ENCODE data around the gene RASGRP3. TPM values are rescaled to one million over a fixed set of nuclear protein-coding genes. Genes with fewer than 3 reads are reported as not detected.

Gene RASGRP3
- total and polyA plus RNA-seq, 2 of the 13 experiments (the other 11 are each of a cell fraction or from before 2014, with no cell fraction given): 0.01 TPM; not detected in 1

DNA sequence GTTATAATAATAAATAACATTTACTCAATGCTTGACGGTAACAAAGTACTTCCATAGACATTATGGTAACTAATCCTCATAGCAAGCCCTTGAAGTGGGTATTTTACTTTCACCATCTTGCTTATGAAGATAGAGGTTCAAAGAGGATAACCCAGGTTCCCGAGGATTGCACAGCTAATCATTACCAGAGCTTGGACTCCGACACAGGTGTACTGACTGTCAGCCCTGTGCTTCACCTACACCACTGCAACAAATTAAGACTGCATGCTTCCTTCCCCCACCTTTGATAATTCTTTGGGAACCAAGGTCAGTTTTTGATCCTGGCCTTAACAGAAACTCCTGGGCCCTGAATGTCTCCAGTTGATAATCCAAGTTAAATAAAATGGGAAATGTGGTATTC, 73.8 kb downstream of the RASGRP3 start:
- H3K36me3 ChIP-seq (replicated peaks in 1 of 2; ENCODE audit: control insufficient read depth in 1 of 2, insufficient read depth in 2 of 2, low read length in 2 of 2): no peaks in the 10 kb centered on the region
- H3K9ac ChIP-seq (ENCODE audit: insufficient read depth, low read depth, low read length): no peak overlapping the region
- no peak for DNase-seq (ENCODE audit: low spot score)
- ATAC-seq: peak; percentile 57; the same call in 2 of the 3 replicates
- peaks cover 10% of the 10 kb centered on the region for H3K4me1 ChIP-seq (ENCODE audit: insufficient read depth, low read length)
- ChIA-PET CTCF (ENCODE audit: low intra/inter-chr PET ratio, low total read pairs) (no interaction called here), POLR2A (no interaction called here)
- no peak overlapping the region for H3K4me2 ChIP-seq (ENCODE audit: low read depth, low read length)
- intact Hi-C loops (cut with micrococcal nuclease; ENCODE audit: unreplicated experiment): no loop called here
- H3K9me3 ChIP-seq (ENCODE audit: low read length): no peaks in the 10 kb centered on the region
- no peaks in the 10 kb centered on the region for H4K20me1 ChIP-seq (ENCODE audit: insufficient read depth, low read length)
- H3K4me3 ChIP-seq (replicated peaks in 1 of 3; ENCODE audit: insufficient read depth in 1 of 3, low read depth in 2 of 3, low read length in 3 of 3): no peak overlapping the region
- no peaks in the 10 kb centered on the region for H3K27me3 ChIP-seq (ENCODE audit: control insufficient read depth in 1 of 2, insufficient read depth in 2 of 2, low read length in 2 of 2)
- 2% methylated on average over 3 of the region's 3 CpGs for WGBS (ENCODE audit: low lambda C conversion rate)
- no peak overlapping the region for H2AFZ ChIP-seq (ENCODE audit: low read length)
- H3K79me2 ChIP-seq (ENCODE audit: insufficient read depth, low read length): no peaks in the 10 kb centered on the region
- H3K27ac ChIP-seq (ENCODE audit: extremely low read length, insufficient read depth, low read length): no peak overlapping the region
- in situ Hi-C loops (cut with HindIII; ENCODE audit: extremely low pct_ligation_motif_present, low pct_unique_long_range_greater_than_20kb): no loop called here
- no peak for FAIRE-seq
- BruUV-seq (replicated peaks): no TSS peak
- TF ChIP-seq PHF5A (CRISPR knock-in tag; IDR thresholded peaks at IDR 0.05; ENCODE audit: low read depth, unreplicated experiment) (no peak), ZNF547 (CRISPR knock-in tag; IDR thresholded peaks at IDR 0.05) (no peak), AKNA (CRISPR knock-in tag; IDR thresholded peaks at IDR 0.05; ENCODE audit: borderline replicate concordance) (no peak), SIX4 (CRISPR knock-in tag; IDR thresholded peaks at IDR 0.05) (no peak), ZNF629 (CRISPR knock-in tag; conservative IDR thresholded peaks at IDR 0.05) (no peak), ZNF747 (CRISPR knock-in tag; IDR thresholded peaks at IDR 0.05; ENCODE audit: borderline replicate concordance) (no peak), KLF11 (CRISPR knock-in tag; IDR thresholded peaks at IDR 0.05) (no peak), BRCA1 (CRISPR knock-in tag; IDR thresholded peaks at IDR 0.05) (no peak), ZNF574 (CRISPR knock-in tag; IDR thresholded peaks at IDR 0.05) (no peak), ZBTB21 (CRISPR knock-in tag; IDR thresholded peaks at IDR 0.05) (no peak), ZNF792 (CRISPR knock-in tag; IDR thresholded peaks at IDR 0.05) (no peak), ELF1 (CRISPR knock-in tag; IDR thresholded peaks at IDR 0.05) (no peak), RXRB (CRISPR knock-in tag; IDR thresholded peaks at IDR 0.05; ENCODE audit: borderline replicate concordance) (no peak)
- TF ChIP-seq, protein P1, sequence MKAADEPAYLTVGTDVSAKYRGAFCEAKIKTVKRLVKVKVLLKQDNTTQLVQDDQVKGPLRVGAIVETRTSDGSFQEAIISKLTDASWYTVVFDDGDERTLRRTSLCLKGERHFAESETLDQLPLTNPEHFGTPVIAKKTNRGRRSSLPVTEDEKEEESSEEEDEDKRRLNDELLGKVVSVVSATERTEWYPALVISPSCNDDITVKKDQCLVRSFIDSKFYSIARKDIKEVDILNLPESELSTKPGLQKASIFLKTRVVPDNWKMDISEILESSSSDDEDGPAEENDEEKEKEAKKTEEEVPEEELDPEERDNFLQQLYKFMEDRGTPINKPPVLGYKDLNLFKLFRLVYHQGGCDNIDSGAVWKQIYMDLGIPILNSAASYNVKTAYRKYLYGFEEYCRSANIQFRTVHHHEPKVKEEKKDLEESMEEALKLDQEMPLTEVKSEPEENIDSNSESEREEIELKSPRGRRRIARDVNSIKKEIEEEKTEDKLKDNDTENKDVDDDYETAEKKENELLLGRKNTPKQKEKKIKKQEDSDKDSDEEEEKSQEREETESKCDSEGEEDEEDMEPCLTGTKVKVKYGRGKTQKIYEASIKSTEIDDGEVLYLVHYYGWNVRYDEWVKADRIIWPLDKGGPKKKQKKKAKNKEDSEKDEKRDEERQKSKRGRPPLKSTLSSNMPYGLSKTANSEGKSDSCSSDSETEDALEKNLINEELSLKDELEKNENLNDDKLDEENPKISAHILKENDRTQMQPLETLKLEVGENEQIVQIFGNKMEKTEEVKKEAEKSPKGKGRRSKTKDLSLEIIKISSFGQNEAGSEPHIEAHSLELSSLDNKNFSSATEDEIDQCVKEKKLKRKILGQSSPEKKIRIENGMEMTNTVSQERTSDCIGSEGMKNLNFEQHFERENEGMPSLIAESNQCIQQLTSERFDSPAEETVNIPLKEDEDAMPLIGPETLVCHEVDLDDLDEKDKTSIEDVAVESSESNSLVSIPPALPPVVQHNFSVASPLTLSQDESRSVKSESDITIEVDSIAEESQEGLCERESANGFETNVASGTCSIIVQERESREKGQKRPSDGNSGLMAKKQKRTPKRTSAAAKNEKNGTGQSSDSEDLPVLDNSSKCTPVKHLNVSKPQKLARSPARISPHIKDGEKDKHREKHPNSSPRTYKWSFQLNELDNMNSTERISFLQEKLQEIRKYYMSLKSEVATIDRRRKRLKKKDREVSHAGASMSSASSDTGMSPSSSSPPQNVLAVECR (CRISPR knock-in tag; IDR thresholded peaks at IDR 0.05; ENCODE audit: borderline replicate concordance): no peak
